Left cardiac atrium (tissue), 4 donors: ENCODE data around the gene RAD1. TPM values are rescaled to one million over a fixed set of nuclear protein-coding genes. Genes with fewer than 3 reads are reported as not detected.
"Not testable (repeated sequence)": the region's sequence is repeated elsewhere in the genome, so short reads cannot be mapped to it uniquely, and the experiment has no call there.

ENCODE experiments used
- ATAC-seq, 2 donors: fragments of 200-7000 bp; cut with Tn5 transposase; one replicate each; pipeline ENCODE4 v1.9.1; 2020; ENCODE audit warnings: mild to moderate bottlenecking in 2 of 2, moderate library complexity in 2 of 2
- DNase-seq: peaks from one replicate; pipeline ENCODE4 v3.0.0-alpha.2; 2020
- intact Hi-C, 2 donors: fragments of 100-400 bp; cut with DNase I; formaldehyde crosslinking; loops; one replicate each; pipeline versions ENCODE4 v1.14.1 to v1.15.1; 2022 to 2023
- total RNA-seq, 2 donors: library from RNA; stranded (reverse); fragmentation: NEBNext Ultra II Directional; extraction: Animal tissue kit (Norgen Biotek cat#: 25700); gene quantifications; one replicate each; pipeline ENCODE4 v1.2.1, GENCODE V29; 2021
- donor health status: DM: no; HTN: yes; CAD: no.
- donor health status: DM: no; HTN: yes; CAD: no; lungs with severe emphysema.
- donor health status: DM: yes; HTN: yes; CAD: no.
- donor health status: Dilated cardiomyopathy.

The RAD1 gene
- total RNA-seq, 2 donors from 2014 or later, result 23.6 to 27.3 TPM

DNA sequence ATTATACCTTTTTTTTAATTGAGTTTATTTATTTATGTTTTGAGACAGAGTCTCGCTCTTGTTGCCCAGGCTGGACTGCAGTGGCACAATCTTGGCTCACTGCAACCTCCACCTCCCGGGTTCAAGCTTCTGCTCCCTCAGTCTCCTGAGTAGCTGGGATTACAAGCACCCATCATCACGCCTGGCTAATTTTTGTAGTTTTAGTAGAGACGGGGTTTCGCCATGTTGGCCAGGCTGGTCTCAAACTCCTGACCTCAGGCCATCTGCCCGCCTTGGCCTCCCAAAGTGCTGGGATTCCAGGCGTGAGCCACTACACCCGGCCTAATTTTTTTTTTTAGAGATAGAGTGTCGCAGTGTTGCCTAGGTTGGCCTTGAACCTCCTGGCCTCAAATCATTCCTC lies 8.0 kb upstream of the RAD1 start:
- ATAC-seq, DNase-seq, intact Hi-C loops: not testable (repeated sequence)

- ATAC-seq, result no peak
- intact Hi-C loops, result no loop called here
- no peak for DNase-seq
Observed at GRCh38 chr5:34919077-34919476, 3.8 kb upstream of the RAD1 start.

DNA sequence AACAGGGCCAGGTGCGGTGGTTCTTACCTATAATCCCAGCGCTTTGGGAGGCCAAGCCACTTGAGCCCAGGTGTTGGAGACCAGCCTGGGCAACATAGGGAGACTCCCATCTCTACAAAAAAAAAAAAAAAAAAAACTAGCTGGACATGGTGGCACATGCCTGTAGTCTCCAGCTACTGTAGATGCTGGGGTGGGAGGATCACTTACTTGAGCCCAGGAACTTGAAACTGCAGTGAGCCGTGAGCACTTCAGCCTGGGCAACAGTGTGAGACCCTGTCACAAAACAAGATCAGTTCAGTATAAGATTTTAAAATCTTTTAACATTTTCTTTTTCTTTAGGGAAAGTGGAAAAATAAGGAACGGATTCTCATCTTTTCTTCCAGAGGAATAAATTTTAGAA lies 2.7 kb upstream of the RAD1 start:
- ATAC-seq, result no peak
- intact Hi-C loops, result no loop called here
- no peak for DNase-seq

DNA sequence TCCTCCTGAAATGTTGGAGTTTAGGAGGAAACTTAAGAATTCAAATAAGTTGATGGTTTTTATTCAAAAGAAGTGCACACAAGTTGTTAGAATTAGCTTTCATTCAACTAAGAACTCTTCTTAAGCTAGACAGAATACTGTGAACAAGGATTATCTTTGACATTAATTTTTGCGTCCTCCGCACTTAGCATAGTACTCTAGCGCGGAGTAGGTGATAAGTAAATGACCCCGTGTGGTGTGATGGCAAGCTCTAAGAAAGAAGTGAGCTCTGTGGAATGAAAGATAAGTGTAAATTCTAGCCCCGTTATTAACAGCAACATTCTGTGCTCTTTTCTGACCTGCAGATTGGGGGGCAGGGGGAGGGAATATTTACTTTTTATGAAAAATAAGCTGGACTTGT lies 1.2 kb upstream of the RAD1 start:
- DNase-seq (no peak), ATAC-seq (no peak)
- intact Hi-C loops, result no loop called here

GRCh38 chr5:34915856-34916192 lies 520 bp upstream of the RAD1 start:
- DNase-seq, result no peak
- intact Hi-C loops, result no loop called here
- ATAC-seq, result peak in 1 of 2 donors; percentile 19

DNA sequence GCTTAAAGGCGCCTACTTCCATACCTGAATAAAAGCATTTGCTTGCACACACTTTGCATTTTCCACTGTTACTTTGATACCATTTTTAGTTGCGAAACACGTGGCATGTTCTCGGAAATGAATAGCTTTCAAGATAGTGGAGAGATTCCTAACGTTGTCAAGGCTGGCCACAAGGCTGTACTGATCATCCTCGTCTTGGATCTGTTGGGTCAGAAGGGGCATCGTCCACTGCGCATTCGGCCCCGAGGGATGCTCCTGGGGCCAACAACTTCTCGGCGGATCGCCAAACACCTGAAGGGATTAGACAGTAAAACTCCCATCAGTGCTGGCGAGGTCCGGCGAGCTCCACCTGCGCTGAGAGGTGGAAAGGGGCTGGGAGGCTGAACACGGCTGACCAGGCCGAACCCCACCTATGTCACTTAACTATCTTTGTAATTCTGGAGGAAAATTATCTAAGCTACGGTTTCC lies 599 bp downstream of the RAD1 start:
- ATAC-seq, result peak; percentile 5 to 18
- peak; percentile 39 for DNase-seq
- intact Hi-C loops, result no loop called here

- intact Hi-C loops, result no loop called here
- no peak for DNase-seq
- no peak for ATAC-seq
Observed at GRCh38 chr5:34913072-34913471, 2.2 kb downstream of the RAD1 start.

DNA sequence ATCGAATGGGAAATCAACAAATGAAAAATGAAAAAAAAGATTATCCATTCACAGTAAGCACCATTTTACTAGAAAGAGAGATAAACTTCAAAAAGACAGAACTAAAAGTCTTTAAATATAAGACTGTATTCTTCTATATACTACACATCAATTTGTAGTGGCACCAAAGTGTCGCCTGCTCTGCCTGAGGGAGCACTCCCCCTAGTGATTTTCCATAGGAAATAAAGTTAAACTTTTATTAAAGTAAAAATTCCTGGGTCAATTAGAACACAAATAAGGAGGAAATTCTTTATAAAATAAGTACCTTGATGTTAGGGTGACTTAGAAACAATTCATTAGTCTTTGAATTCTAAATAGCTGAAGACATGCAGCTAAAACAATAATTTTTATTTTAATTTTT lies 9.7 kb downstream of the RAD1 start:
- intact Hi-C loops, result no loop called here
- ATAC-seq, result no peak
- DNase-seq, result no peak

GRCh38 chr5:34903260-34903659 lies 12.0 kb downstream of the RAD1 start:
- ATAC-seq (no peak), DNase-seq (no peak)
- intact Hi-C loops, result no loop called here

DNA sequence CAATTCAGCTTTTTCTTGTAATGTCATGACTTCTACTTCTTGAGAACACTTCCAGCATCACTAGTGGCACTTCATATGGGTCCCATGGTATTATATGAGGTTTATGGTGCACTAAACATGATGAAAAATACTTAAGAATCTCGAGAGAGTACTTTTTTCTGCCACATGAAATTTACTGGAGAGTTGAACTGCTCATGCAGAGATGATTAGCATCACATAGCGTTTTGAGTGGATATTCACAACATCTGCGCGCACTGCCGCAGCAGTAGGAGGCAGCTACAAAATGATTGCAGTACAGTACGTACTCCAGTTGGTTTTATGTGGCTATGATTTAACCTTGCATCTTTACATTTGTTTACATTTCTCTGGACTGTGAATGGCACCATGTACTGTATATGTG lies 14.7 kb downstream of the RAD1 start:
- no peak for ATAC-seq
- intact Hi-C loops, result no loop called here
- DNase-seq, result no peak

DNA sequence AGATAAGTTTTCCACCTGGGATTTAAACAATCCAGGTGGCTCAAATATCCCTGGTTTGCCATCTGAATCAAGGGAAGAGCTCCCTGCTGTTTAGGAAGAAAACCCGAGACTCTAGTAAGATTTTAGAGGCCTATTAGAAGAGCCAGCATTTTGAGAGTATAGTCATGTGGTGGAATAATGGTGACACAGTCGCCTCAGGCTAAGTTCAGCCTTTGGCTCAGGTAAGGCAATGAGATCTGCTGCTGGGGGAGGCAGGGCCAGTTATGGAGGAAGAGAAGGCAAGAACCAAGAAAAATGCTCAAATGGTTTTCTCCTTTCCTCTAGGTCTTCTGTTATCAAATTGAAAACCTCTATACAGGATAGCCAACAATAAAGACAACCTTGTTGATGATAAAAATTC lies 16.2 kb downstream of the RAD1 start:
- DNase-seq, result no peak
- ATAC-seq, result no peak
- intact Hi-C loops, result loop anchor here (2.0 to 10.0 kb wide), 5 partner anchors 242 to 414 kb away; partner anchors contain the start of gene RAI14 (in 1 of the 2)

DNA sequence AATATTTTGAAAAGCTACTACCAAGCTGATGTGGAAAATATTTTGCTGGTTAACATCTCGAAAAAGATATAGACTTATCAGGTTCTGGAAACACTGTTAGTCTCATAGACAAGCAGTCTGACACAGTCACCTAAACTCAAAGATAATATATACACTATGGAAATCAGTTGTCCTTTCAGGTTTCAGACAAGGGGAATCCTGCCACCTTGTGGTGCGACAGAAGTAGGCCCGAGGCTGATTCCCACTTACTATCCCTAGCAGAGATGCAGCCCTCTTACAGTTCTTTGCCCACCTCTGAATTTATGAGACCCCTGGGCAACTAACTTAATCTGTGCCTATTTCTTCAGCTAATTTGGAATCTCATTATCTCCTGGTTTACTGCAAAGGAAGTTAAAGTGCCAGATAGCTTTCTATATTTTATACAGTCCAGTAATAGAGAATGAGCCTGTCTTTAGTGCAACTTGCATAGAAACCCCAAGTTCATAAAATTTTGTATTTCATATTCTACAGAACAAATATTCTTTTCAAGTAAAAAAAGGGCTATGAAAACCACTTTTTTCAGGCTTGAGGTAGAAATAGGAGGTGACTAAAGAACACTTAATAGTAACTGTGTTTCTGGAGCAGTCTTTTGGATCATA lies 16.9 kb downstream of the RAD1 start:
- ATAC-seq (peak; percentile 68 to 85), DNase-seq (peak; percentile 61)
- intact Hi-C loops, result loop anchor here (2.0 to 10.0 kb wide), 5 partner anchors 241 to 414 kb away; partner anchors contain the start of gene RAI14 (in 1 of the 2)

GRCh38 chr5:34897646-34898045 lies 17.7 kb downstream of the RAD1 start:
- ATAC-seq (no peak), DNase-seq (no peak)
- intact Hi-C loops, result loop anchor here (2.0 to 10.0 kb wide), 5 partner anchors 240 to 413 kb away; partner anchors contain the start of gene RAI14 (in 1 of the 2)

DNA sequence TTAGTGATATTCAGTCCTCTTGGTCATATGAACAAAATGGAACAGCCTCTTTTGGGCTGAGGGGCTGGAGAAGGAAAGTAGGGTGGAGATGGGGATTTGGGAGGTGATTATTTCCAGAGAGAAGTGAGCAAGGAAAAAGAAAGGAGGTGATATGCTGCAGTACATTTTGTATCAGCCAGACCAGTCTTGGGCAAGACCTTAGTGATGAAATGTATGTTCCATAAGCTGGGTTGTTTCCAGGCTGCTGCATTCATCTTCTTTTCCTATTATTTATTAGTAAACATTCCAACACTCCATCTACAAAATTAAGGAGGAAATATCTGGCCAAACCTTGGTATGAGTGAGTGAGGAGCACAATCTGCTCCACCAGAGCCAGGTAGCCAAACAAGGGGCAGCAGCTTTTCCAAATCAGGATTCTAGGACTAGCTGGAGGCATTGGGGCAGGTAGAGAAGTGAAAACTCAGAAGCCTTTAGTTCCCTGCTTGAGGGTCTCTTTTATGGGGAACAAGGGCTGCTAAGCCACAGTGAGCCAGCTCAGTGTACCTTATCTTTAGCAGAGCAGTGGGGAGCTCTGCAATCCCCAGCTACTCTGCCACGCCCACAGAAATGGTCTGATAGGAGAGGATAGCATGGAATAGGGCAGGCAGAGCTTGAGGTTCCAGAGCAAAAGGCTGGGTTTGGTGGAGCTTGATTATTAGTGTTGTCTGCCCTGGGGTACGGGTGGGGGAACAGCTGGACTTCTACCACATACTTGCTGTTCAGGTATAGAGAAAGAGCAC lies 19.5 kb downstream of the RAD1 start:
- DNase-seq, result no peak
- no peak for ATAC-seq
- intact Hi-C loops, result loop anchor here (5.0 to 10.0 kb wide), 3 partner anchors 239 to 409 kb away; partner anchors contain the start of gene RAI14 (in 1 of the 2)

DNA sequence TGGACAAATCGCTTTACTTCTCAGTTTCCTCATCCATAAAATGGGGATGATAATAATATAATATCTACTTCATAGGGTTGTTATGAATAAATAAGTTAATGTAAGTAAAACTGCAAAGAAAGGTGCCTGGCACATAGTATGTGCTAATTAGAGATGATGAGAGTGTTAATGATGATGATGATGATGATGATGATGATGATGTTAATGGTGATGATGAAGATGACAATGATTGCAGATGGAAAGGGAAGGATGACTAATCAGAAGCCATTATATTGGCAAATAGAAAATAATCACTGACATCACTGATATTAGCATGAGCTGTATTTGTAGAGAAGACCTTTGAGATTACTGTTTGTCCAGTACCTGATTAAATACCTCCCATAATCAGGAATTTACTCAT lies 20.6 kb downstream of the RAD1 start:
- ATAC-seq (no peak), DNase-seq (no peak)
- intact Hi-C loops, result loop anchor here (5.0 to 10.0 kb wide), 3 partner anchors 237 to 407 kb away; partner anchors contain the start of gene RAI14 (in 1 of the 2)

DNA sequence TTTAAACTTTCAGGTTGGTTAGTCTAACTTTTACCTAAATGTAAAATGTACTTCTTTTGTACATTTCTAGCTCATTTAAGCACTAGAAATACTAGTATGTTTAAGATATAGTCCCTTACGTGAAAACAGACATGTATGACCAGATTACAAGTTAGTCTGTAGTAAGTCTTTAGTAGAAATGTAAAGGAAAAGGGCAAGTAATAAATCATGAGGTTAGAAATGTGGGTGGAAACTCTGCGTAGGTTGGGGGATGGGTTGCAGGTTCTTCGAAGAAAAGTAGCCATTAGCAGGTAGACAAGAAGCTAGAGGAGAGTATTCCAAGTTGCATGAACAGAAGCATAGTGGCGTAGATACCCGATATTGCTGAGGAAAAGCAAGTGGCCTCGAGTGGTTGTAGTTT lies 22.9 kb downstream of the RAD1 start:
- DNase-seq, result no peak
- intact Hi-C loops, result loop anchor here in 1 of 2 donors (10.0 kb wide), 1 partner anchor 368 kb away; no protein-coding TSS in a partner anchor
- ATAC-seq, result no peak

GRCh38 chr5:34891981-34892380 lies 23.3 kb downstream of the RAD1 start:
- ATAC-seq, result no peak
- intact Hi-C loops, result loop anchor here in 1 of 2 donors (10.0 kb wide), 1 partner anchor 367 kb away; no protein-coding TSS in a partner anchor
- no peak for DNase-seq

GRCh38 chr5:34889394-34889793 lies 25.9 kb downstream of the RAD1 start:
- no peak for ATAC-seq
- DNase-seq, result no peak
- intact Hi-C loops, result no loop called here

GRCh38 chr5:34886392-34887119 lies 28.7 kb downstream of the RAD1 start:
- intact Hi-C loops, result no loop called here
- DNase-seq (no peak), ATAC-seq (no peak)

DNA sequence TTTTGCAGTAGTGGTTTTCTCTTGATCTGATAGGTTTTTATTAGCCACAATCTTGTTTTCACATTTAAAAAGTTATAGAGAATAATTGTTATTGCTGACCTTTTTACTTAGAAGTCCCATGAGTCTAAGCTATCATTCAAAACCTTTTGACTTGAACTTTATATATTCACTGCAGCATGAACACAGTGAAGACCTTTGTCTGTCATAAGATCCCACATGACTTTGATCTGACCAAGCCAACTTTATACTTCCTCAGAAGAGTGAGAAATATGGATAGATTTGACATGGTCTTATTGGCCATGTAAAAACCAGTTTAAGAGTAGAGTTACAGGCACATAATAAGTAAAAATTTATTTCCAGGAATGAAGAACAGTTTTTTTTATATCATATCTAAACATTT lies 34.1 kb downstream of the RAD1 start:
- DNase-seq (no peak), ATAC-seq (no peak)
- intact Hi-C loops, result no loop called here
